ENCODE results near the gene ZNF48.

GRCh38 chr16:30430428-30430970 lies 35.3 kb downstream of the ZNF48 start:
- TF ChIP-seq CTCF (IDR thresholded peaks at IDR 0.05): peak in 7 of 12 donors; percentile 1 to 51 (median 17)
- TF ChIP-seq POLR2A (IDR thresholded peaks at IDR 0.05): no peak

Measured in heart left ventricle (tissue), 13 donors.